HEK293 (cell line): ENCODE measurements around the gene ZNF416.

Experiments
- CTCF ChIA-PET: fragments of 350-600 bp; formaldehyde crosslinking; extraction: SDS; loops from one replicate; lab custom pipeline; 2021; ENCODE audit warnings: antibody characterized with exemption; lab: Yijun Ruan, JAX
- POLR2A ChIA-PET: fragments of 300-600 bp; formaldehyde crosslinking; extraction: SDS; loops from one replicate; lab custom pipeline; 2020; ENCODE audit warnings: antibody characterized with exemption, inconsistent platforms; lab: Yijun Ruan, JAX
- H3K27ac ChIP-seq: fragments of 200-500 bp; sonication (Bioruptor generic); 2 replicates; pipeline ENCODE4 v1.5.1; 2014; ENCODE audit warnings: low read depth, low read length, control low read depth, inconsistent platforms; ENCODE audit errors: extremely low read depth
- H3K36me3 ChIP-seq, 2 experiments: fragments of 200-500 bp in 1 of 2; sonication (Bioruptor generic) in 1 of 2; 1 replicate in 1 of 2; 2 replicates in 1 of 2; pipeline ENCODE4 v1.5.1; 2014 to 2017; ENCODE audit warnings: inconsistent platforms in 2 of 2, low read length in 2 of 2; ENCODE audit not compliant: control insufficient read depth in 2 of 2, insufficient read depth in 1 of 2
- H3K4me1 ChIP-seq: fragments of 200-500 bp; sonication (Bioruptor generic); 2 replicates; pipeline ENCODE4 v1.5.1; 2014; ENCODE audit warnings: mild to moderate bottlenecking, low read length, inconsistent platforms; ENCODE audit not compliant: control insufficient read depth, insufficient read depth
- H3K4me3 ChIP-seq: 2 replicates; pipeline ENCODE4 v1.5.1; 2011; ENCODE audit warnings: low read depth, mild to moderate bottlenecking, control low read depth, low read length, moderate library complexity
- H3K9me3 ChIP-seq: fragments of 200-500 bp; sonication (Bioruptor generic); 2 replicates; pipeline ENCODE4 v1.5.1; 2014; ENCODE audit warnings: low read depth, low read length, inconsistent platforms; ENCODE audit not compliant: control insufficient read depth, insufficient read depth
- AEBP2 ChIP-seq: fragments of 450-650 bp; formaldehyde crosslinking; IDR thresholded peaks from 2 replicates; pipeline ENCODE4 v1.5.1; 2016; ENCODE audit warnings: missing biosample characterization, missing genetic modification characterization, borderline replicate concordance
- EGR2 ChIP-seq: fragments of 450-650 bp; formaldehyde crosslinking; IDR thresholded peaks from 2 replicates; pipeline ENCODE4 v1.5.1; 2016; ENCODE audit warnings: low read depth, missing biosample characterization, missing genetic modification characterization
- SETDB1 ChIP-seq: IDR thresholded peaks from one replicate; pipeline ENCODE4 v1.6.1; 2017; ENCODE audit warnings: mild to moderate bottlenecking, low read length, moderate library complexity, mixed read lengths; ENCODE audit not compliant: insufficient read length
- TRIM28 ChIP-seq: IDR thresholded peaks from 2 replicates; pipeline ENCODE4 v1.6.1; 2011; ENCODE audit warnings: low read length, control low read depth, borderline replicate concordance
- WT1 ChIP-seq: fragments of 450-650 bp; formaldehyde crosslinking; IDR thresholded peaks from 2 replicates; pipeline ENCODE4 v1.5.1; 2016; ENCODE audit warnings: missing biosample characterization, missing genetic modification characterization
- ZBTB10 ChIP-seq: fragments of 450-650 bp; formaldehyde crosslinking; IDR thresholded peaks from 2 replicates; pipeline ENCODE4 v1.5.1; 2016; ENCODE audit warnings: missing biosample characterization, missing genetic modification characterization
- ZNF175 ChIP-seq: fragments of 450-650 bp; formaldehyde crosslinking; IDR thresholded peaks from 2 replicates; pipeline ENCODE4 v1.5.1; 2016; ENCODE audit warnings: missing biosample characterization, missing genetic modification characterization
- ZNF18 ChIP-seq: fragments of 450-650 bp; formaldehyde crosslinking; IDR thresholded peaks from 2 replicates; pipeline ENCODE4 v1.5.1; 2016; ENCODE audit warnings: missing biosample characterization, missing genetic modification characterization
- ZNF184 ChIP-seq: fragments of 450-650 bp; IDR thresholded peaks from 2 replicates; pipeline ENCODE4 v1.5.1; 2018; ENCODE audit warnings: missing biosample characterization, mild to moderate bottlenecking, missing genetic modification characterization
- ZNF274 ChIP-seq, 2 experiments: fragments of 200-500 bp in 1 of 2; fragments of 450-650 bp in 1 of 2; sonication (Bioruptor generic) in 1 of 2; formaldehyde crosslinking in 1 of 2; IDR thresholded peaks; 2 replicates each; pipeline versions ENCODE4 v1.5.1 to v1.6.1; 2014 to 2016; ENCODE audit warnings: borderline replicate concordance in 1 of 2, inconsistent platforms in 1 of 2, low read length in 1 of 2, missing biosample characterization in 1 of 2, missing genetic modification characterization in 1 of 2
- ZNF280D ChIP-seq: fragments of 450-650 bp; formaldehyde crosslinking; IDR thresholded peaks from 2 replicates; pipeline ENCODE4 v1.5.1; 2016; ENCODE audit warnings: missing biosample characterization, missing genetic modification characterization
- ZNF394 ChIP-seq: fragments of 450-650 bp; formaldehyde crosslinking; IDR thresholded peaks from 2 replicates; pipeline ENCODE4 v1.5.1; 2016; ENCODE audit warnings: missing biosample characterization, missing genetic modification characterization, mild to moderate bottlenecking, moderate library complexity, borderline replicate concordance
- ZNF518A ChIP-seq: fragments of 450-650 bp; formaldehyde crosslinking; conservative IDR thresholded peaks from 2 replicates; pipeline ENCODE4 v1.5.1; 2016; ENCODE audit warnings: low read depth, missing biosample characterization, missing genetic modification characterization
- ZNF624 ChIP-seq: fragments of 450-650 bp; formaldehyde crosslinking; IDR thresholded peaks from 2 replicates; pipeline ENCODE4 v1.5.1; 2017; ENCODE audit warnings: missing biosample characterization, missing genetic modification characterization
- ZNF626 ChIP-seq: fragments of 450-650 bp; sonication (Bioruptor Pico); formaldehyde crosslinking; IDR thresholded peaks from 2 replicates; pipeline ENCODE4 v1.5.1; 2018; ENCODE audit warnings: missing biosample characterization, missing genetic modification characterization, inconsistent platforms
- ZNF629 ChIP-seq: fragments of 450-650 bp; formaldehyde crosslinking; IDR thresholded peaks from 2 replicates; pipeline ENCODE4 v1.5.1; 2017; ENCODE audit warnings: missing biosample characterization, missing genetic modification characterization
- ZNF707 ChIP-seq: fragments of 450-650 bp; formaldehyde crosslinking; IDR thresholded peaks from 2 replicates; pipeline ENCODE4 v1.5.1; 2016; ENCODE audit warnings: missing biosample characterization, missing genetic modification characterization
- ZNF768 ChIP-seq: fragments of 450-650 bp; formaldehyde crosslinking; IDR thresholded peaks from 2 replicates; pipeline ENCODE4 v1.5.1; 2018; ENCODE audit warnings: missing biosample characterization, mild to moderate bottlenecking, missing genetic modification characterization
- TF ChIP-seq, protein P1 (sequence below): fragments of 450-650 bp; formaldehyde crosslinking; IDR thresholded peaks from 2 replicates; pipeline ENCODE4 v1.5.1; 2016; ENCODE audit warnings: missing biosample characterization, missing genetic modification characterization

The ZNF416 gene

GRCh38 chr19:57623091-57623490 lies 44.4 kb upstream of the ZNF416 start (continued):
- TF ChIP-seq, protein P1, sequence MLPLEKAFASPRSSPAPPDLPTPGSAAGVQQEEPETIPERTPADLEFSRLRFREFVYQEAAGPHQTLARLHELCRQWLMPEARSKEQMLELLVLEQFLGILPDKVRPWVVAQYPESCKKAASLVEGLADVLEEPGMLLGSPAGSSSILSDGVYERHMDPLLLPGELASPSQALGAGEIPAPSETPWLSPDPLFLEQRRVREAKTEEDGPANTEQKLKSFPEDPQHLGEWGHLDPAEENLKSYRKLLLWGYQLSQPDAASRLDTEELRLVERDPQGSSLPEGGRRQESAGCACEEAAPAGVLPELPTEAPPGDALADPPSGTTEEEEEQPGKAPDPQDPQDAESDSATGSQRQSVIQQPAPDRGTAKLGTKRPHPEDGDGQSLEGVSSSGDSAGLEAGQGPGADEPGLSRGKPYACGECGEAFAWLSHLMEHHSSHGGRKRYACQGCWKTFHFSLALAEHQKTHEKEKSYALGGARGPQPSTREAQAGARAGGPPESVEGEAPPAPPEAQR (tag by site-specific recombination), result no peak
- no peak for TF ChIP-seq ZNF175 (tag by site-specific recombination)
- no peak for TF ChIP-seq ZNF624
- TF ChIP-seq AEBP2 (tag by site-specific recombination), result no peak
- no peak for TF ChIP-seq ZBTB10 (tag by site-specific recombination)
- no peak for TF ChIP-seq ZNF184 (tag by site-specific recombination)

DNA sequence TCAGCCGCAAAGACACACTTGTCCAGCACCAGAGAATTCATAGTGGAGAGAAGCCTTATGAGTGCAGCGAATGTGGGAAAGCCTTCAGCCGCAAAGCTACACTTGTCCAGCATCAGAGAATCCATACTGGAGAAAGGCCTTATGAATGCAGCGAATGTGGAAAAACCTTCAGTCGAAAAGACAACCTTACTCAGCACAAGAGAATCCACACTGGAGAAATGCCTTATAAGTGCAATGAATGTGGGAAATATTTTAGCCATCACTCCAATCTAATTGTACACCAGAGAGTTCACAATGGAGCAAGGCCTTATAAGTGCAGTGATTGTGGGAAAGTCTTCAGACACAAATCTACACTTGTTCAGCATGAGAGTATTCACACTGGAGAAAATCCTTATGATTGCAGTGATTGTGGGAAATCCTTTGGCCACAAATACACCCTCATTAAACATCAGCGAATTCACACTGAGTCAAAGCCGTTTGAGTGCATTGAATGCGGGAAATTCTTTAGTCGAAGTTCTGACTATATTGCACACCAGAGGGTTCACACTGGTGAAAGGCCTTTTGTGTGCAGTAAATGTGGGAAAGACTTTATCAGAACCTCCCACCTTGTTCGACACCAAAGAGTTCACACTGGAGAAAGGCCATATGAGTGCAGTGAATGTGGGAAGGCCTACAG lies 42.1 kb upstream of the ZNF416 start:
- Histone ChIP-seq H3K36me3 (peaks cover 54 to 89% of the 10 kb centered on the region in 2 experiments), H3K27ac (no peak overlapping the region), H3K9me3 (peaks cover 30% of the 10 kb centered on the region), H3K4me3 (no peak overlapping the region), H3K4me1 (no peaks in the 10 kb centered on the region)
- TF ChIP-seq SETDB1 (peak; percentile 100), WT1 (tag by site-specific recombination) (no peak), ZNF768 (no peak), ZNF280D (tag by site-specific recombination) (peak; percentile 89), EGR2 (tag by site-specific recombination) (no peak), ZNF518A (peak; percentile 38; the same call in 1 of the 2 replicates), ZNF707 (tag by site-specific recombination) (no peak), ZNF626 (0 out of 2 replicates have a peak, but pooled peaks have one; percentile 45), ZNF394 (tag by site-specific recombination) (no peak), TRIM28 (peak; percentile 99), ZNF274 (IDR thresholded peaks at IDR 0.05; ENCODE audit: low read length) (no peak), ZNF274 (tag by site-specific recombination; IDR thresholded peaks at IDR 0.05; ENCODE audit: borderline replicate concordance) (peak; percentile 93; the same call in 1 of the 2 replicates), ZNF18 (tag by site-specific recombination) (peak; percentile 73), ZNF629 (no peak)
- CTCF ChIA-PET, result no interaction called here
- POLR2A ChIA-PET, result interaction anchor here (1.2 kb wide), 1 partner anchor 61 kb away, joined by 5 read pairs; the partner anchor contains the start of gene ZNF551
